K562 (cell line): Measurements from ENCODE around the gene SECISBP2. TPM values are rescaled to one million over a fixed set of nuclear protein-coding genes. Genes with fewer than 3 reads are reported as not detected.

Experiments used
- ATAC-seq: fragments of 200-7000 bp; cut with Tn5 transposase; 3 replicates; pipeline ENCODE4 v1.9.1; 2020; ENCODE audit warnings: moderate library complexity
- BruUV-seq: library from RNA; stranded (reverse); fragments of 400-500 nt; replicated peaks from 2 replicates; lab custom pipeline; 2021; lab: Mats Ljungman, UMichigan
- CTCF ChIA-PET: fragments of 300-600 bp; formaldehyde crosslinking; extraction: SDS; loops from one replicate; lab custom pipeline; 2021; ENCODE audit warnings: low intra/inter-chr PET ratio; lab: Yijun Ruan, JAX
- POLR2A ChIA-PET: fragments of 300-600, 350-650 bp; sonication (Branson Sonifier 250); formaldehyde crosslinking; extraction: SDS; loops from one replicate; lab custom pipeline; 2021; ENCODE audit warnings: antibody characterized with exemption, inconsistent platforms; lab: Yijun Ruan, JAX
- DNase-seq, 4 experiments: peaks; one replicate each; pipeline versions ENCODE4 v3.0.0 to v3.0.0-alpha.2; 2011 to 2018; ENCODE audit warnings: low spot score in 3 of 4, mixed read lengths in 3 of 4; ENCODE audit errors: extremely low read depth in 1 of 4
- FAIRE-seq: peaks from 2 replicates; lab custom pipeline; 2011; peaks lifted over from hg19 to GRCh38; lab: Jason Lieb, UNC
- H2AFZ ChIP-seq: 2 replicates; pipeline ENCODE4 v1.6.0; 2011; ENCODE audit warnings: low read depth, low read length, control low read depth, inconsistent platforms
- H3K27ac ChIP-seq: fragments of 200-600 bp; 3 replicates; pipeline ENCODE4 v1.8.0; 2011; ENCODE audit warnings: low read depth, mild to moderate bottlenecking, control low read depth, inconsistent platforms, low read length, moderate library complexity, mixed read lengths; ENCODE audit errors: extremely low read depth
- H3K27me3 ChIP-seq, 2 experiments: fragments of 300-600 bp in 1 of 2; 2 replicates in 1 of 2; 3 replicates in 1 of 2; pipeline versions ENCODE4 v1.6.0 to v1.8.0; 2011; ENCODE audit warnings: inconsistent platforms in 2 of 2, low read length in 2 of 2, mild to moderate bottlenecking in 1 of 2, mixed read lengths in 1 of 2, moderate library complexity in 1 of 2; ENCODE audit not compliant: control insufficient read depth in 2 of 2, insufficient read depth in 2 of 2
- H3K36me3 ChIP-seq: fragments of 300-600 bp; 3 replicates; pipeline ENCODE4 v1.8.0; 2011; ENCODE audit warnings: mild to moderate bottlenecking, low read length, inconsistent platforms; ENCODE audit not compliant: control insufficient read depth, insufficient read depth
- H3K4me1 ChIP-seq, 2 experiments: fragments of 200-600 bp in 1 of 2; replicated peaks in 1 of 2; 2 replicates in 1 of 2; 3 replicates in 1 of 2; pipeline versions ENCODE4 v1.5.1 to v1.8.0; 2011; ENCODE audit warnings: inconsistent platforms in 2 of 2, low read length in 2 of 2, mild to moderate bottlenecking in 1 of 2, mixed read lengths in 1 of 2, moderate library complexity in 1 of 2; ENCODE audit not compliant: control insufficient read depth in 2 of 2, insufficient read depth in 2 of 2
- H3K4me2 ChIP-seq: 2 replicates; pipeline ENCODE4 v1.6.1; 2011; ENCODE audit warnings: low read length, control low read depth, inconsistent platforms, mixed read lengths; ENCODE audit not compliant: insufficient read depth
- H3K4me3 ChIP-seq: fragments of 200-600 bp; sonication (generic), shearing (Covaris generic); 2 replicates; pipeline ENCODE4 v1.5.1; 2016; ENCODE audit warnings: control low read depth, inconsistent platforms
- H3K79me2 ChIP-seq: fragments of 200-600 bp; 3 replicates; pipeline ENCODE4 v1.8.0; 2011; ENCODE audit warnings: low read length, inconsistent platforms; ENCODE audit not compliant: control insufficient read depth, insufficient read depth
- H3K9ac ChIP-seq, 2 experiments: 2 replicates each; pipeline versions ENCODE4 v1.6.0 to v1.6.1; 2011; ENCODE audit warnings: low read depth in 2 of 2, low read length in 2 of 2, control low read depth in 1 of 2, inconsistent platforms in 1 of 2, mild to moderate bottlenecking in 1 of 2, mixed read lengths in 1 of 2; ENCODE audit not compliant: insufficient read depth in 1 of 2
- H3K9me1 ChIP-seq: one replicate; pipeline ENCODE4 v1.6.0; 2011; ENCODE audit warnings: inconsistent platforms, mild to moderate bottlenecking, low read length, moderate library complexity; ENCODE audit not compliant: control insufficient read depth, insufficient read depth
- H3K9me3 ChIP-seq: replicated peaks from 2 replicates; pipeline ENCODE4 v1.5.1; 2011; ENCODE audit warnings: low read depth, low read length, inconsistent platforms; ENCODE audit not compliant: control insufficient read depth, insufficient read depth
- H4K20me1 ChIP-seq: replicated peaks from 2 replicates; pipeline ENCODE4 v1.6.1; 2011; ENCODE audit warnings: low read length, inconsistent platforms, mixed read lengths; ENCODE audit not compliant: control insufficient read depth, insufficient read depth
- DIDO1 ChIP-seq: fragments of 450-650 bp; IDR thresholded peaks from 2 replicates; pipeline ENCODE4 v1.6.1; 2016; ENCODE audit warnings: low read depth, missing biosample characterization, missing genetic modification characterization
- IFI16 ChIP-seq: fragments of 250-450 bp; sonication (Bioruptor Pico); IDR thresholded peaks from 2 replicates; pipeline ENCODE4 v2.1.2; 2022; ENCODE audit warnings: mild to moderate bottlenecking, inconsistent platforms
- PML ChIP-seq: IDR thresholded peaks from 2 replicates; pipeline ENCODE4 v1.6.1; 2012; ENCODE audit warnings: low read length, inconsistent platforms
- RAD21 ChIP-seq, 2 experiments: fragments of 250-450 bp in 1 of 2; fragments of 450-650 bp in 1 of 2; sonication (Bioruptor Pico) in 1 of 2; formaldehyde crosslinking in 1 of 2; IDR thresholded peaks in 1 of 2; conservative IDR thresholded peaks in 1 of 2; 2 replicates each; pipeline versions ENCODE4 v1.4.0 to v1.8.0; 2020 to 2022; ENCODE audit warnings: mild to moderate bottlenecking in 2 of 2, moderate library complexity in 1 of 2
- ZBTB34 ChIP-seq: fragments of 250-450 bp; sonication (Bioruptor Pico); IDR thresholded peaks from 2 replicates; pipeline ENCODE4 v1.8.0; 2021; ENCODE audit warnings: mild to moderate bottlenecking, moderate library complexity
- ZNF316 ChIP-seq: fragments of 450-650 bp; IDR thresholded peaks from 2 replicates; pipeline ENCODE4 v1.6.1; 2016
- ZNF696 ChIP-seq: fragments of 250-450 bp; sonication (Bioruptor Pico); conservative IDR thresholded peaks from 2 replicates; pipeline ENCODE4 v1.4.0; 2020; ENCODE audit warnings: mild to moderate bottlenecking, moderate library complexity
- ZNF699 ChIP-seq: fragments of 250-450 bp; sonication (Bioruptor Pico); IDR thresholded peaks from 2 replicates; pipeline ENCODE4 v1.8.0; 2021; ENCODE audit warnings: mild to moderate bottlenecking, moderate library complexity; ENCODE audit not compliant: insufficient replicate concordance
- WGBS: fragments of 100-300 bp; shearing (Covaris generic); methylation state at CpG from one replicate; pipeline ENCODE4 v1.1.6; 2016; ENCODE audit warnings: low coverage, mixed read lengths; ENCODE audit not compliant: insufficient coverage; ENCODE audit errors: missing lambda C conversion rate; 5-methylcytosine and 5-hydroxymethylcytosine counted together
- in situ Hi-C: fragments of 300-500 bp; cut with MboI; formaldehyde crosslinking; loops from 4 replicates; pipeline ENCODE4 v1.15.0; 2018; ENCODE audit warnings: inconsistent platforms, mixed read lengths
- intact Hi-C: fragments of 100-400 bp; cut with micrococcal nuclease; formaldehyde crosslinking; loops from 2 replicates; pipeline ENCODE4 v1.14.2; 2022
- polyA plus RNA-seq, 8 experiments: library from polyadenylated mRNA; depleted of rRNA in 4 of 8; stranded (reverse) in 5 of 8; unstranded in 3 of 8; fragments of >200 nt; fragmentation: Nextera tagmentation in 2 of 8; fragmentation: Illumina TruSeq in 1 of 8; extraction: Ambion mirVana in 2 of 8; extraction: Trizol in 1 of 8; gene quantifications; 2 replicates each; pipeline versions ENCODE4 v1.2.1 to v1.2.3, GENCODE V29; 2011 to 2014; ENCODE audit warnings: inconsistent platforms in 1 of 8, missing spikeins in 1 of 8
- total RNA-seq, 7 experiments: library from RNA; depleted of rRNA in 6 of 7; stranded (reverse); fragments of >200 nt in 6 of 7; fragmentation: Illumina TruSeq in 2 of 7; extraction: Trizol in 2 of 7; gene quantifications; 2 replicates each; pipeline versions ENCODE4 v1.2.1 to v1.2.3, GENCODE V29; 2011 to 2021; ENCODE audit warnings: low replicate concordance in 1 of 7

Gene SECISBP2
- total and polyA plus RNA-seq, 9 of the 15 experiments (the other 6 are each of a cell fraction or from before 2014, with no cell fraction given), result 3.2 to 41.6 (median 26.1) TPM

- H3K4me1 ChIP-seq, result no peaks in the 10 kb centered on the region
- H3K36me3 ChIP-seq, result peaks cover 79% of the 10 kb centered on the region; the same call in 2 of the 3 replicates
- POLR2A ChIA-PET, result interaction anchor here (0.6 kb wide), 1 partner anchor 132 kb away, joined by 3 read pairs; no protein-coding TSS in a partner anchor
- H2AFZ ChIP-seq, result no peak overlapping the region
- in situ Hi-C loops (no loop called here), intact Hi-C loops (no loop called here)
- no TSS peak for BruUV-seq
- ATAC-seq, result no peak
- H3K4me3 ChIP-seq, result no peak overlapping the region
- H3K27ac ChIP-seq, result no peak overlapping the region
- TF ChIP-seq ZNF316 (no peak), RAD21 (CRISPR knock-in tag; conservative IDR thresholded peaks at IDR 0.05 in 1 of 2, IDR thresholded peaks at IDR 0.05 in 1 of 2) (no peak), ZNF696 (CRISPR knock-in tag) (no peak), PML (no peak), ZNF699 (CRISPR knock-in tag) (no peak), DIDO1 (tag) (no peak), ZBTB34 (no peak), IFI16 (CRISPR knock-in tag) (no peak)
- DNase-seq, result no peak
- no peaks in the 10 kb centered on the region for H3K79me2 ChIP-seq
- H3K4me2 ChIP-seq, result no peak overlapping the region
- H3K27me3 ChIP-seq, result no peaks in the 10 kb centered on the region
- no peaks in the 10 kb centered on the region for H3K9me3 ChIP-seq
- WGBS, result 97% methylated on average over 6 of the region's 6 CpGs
- H3K9me1 ChIP-seq, result no peaks in the 10 kb centered on the region
- CTCF ChIA-PET, result no interaction called here
- FAIRE-seq, result no peak
- H4K20me1 ChIP-seq, result no peaks in the 10 kb centered on the region
- no peak overlapping the region for H3K9ac ChIP-seq
Measured at GRCh38 chr9:89351584-89352300, 33.4 kb downstream of the SECISBP2 start.
